GM10248 (cell line): ENCODE measurements around the gene NSD2.

Experiments
- CTCF ChIA-PET: fragments of 300-600 bp; sonication (Branson Sonifier 250); formaldehyde crosslinking; extraction: SDS; loops from one replicate; lab custom pipeline; 2021; ENCODE audit warnings: antibody characterized with exemption; lab: Yijun Ruan, JAX
- POLR2A ChIA-PET: fragments of 350-650 bp; sonication (Branson Sonifier 250); formaldehyde crosslinking; extraction: SDS; loops from one replicate; lab custom pipeline; 2020; ENCODE audit warnings: antibody characterized with exemption; lab: Yijun Ruan, JAX
- DNase-seq: peaks from one replicate; pipeline ENCODE4 v3.0.0; 2012; ENCODE audit errors: extremely low spot score
- TF ChIP-seq, protein P1 (sequence below): IDR thresholded peaks from 2 replicates; pipeline ENCODE4 v1.5.1; 2012; ENCODE audit warnings: mild to moderate bottlenecking, low read depth; ENCODE audit errors: extremely low read depth, missing control alignments, control extremely low read depth

NSD2 gene

DNA sequence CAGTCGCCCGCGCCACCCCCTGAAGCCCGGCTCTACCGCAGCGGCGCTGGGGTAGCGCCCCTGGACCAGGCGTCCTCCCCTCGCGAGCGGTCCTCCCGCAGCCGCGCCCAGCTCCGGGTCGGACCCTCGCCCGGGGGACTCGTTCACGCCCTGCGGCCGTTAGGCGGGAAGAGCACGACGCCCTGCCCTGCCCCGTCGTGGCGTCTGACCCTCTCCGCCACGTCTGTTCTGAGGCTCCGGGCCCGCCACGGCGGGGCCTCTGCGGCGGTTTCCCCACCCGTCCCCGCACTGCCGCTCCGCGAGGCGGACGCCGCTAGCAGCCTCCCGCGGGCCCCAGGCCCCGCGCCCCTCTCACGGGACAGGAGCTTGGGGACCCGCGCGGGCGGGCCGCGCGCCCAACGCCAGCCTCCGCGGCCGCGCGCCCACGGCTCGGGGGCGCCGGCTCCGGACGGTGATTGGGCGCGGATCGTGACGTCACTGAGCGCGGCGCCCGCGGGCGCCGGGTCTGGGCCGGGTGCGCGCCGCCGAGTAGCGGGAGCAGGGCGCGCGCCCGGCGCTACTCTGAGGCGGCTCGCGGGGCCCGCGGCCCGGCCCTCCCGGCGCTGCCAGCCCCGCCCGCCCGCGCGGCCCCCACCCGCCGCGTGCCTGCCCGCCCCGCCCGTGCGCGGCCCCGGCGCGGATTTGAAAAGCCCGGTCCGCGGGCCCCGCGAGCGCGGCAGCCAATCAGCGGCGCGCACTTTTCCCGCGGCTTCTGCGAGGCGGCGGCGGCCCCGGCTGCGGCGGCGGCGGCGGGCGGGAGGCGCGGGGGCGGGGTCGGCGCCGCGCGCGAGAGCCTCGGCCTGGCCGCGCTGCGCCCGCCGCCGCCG is at the start of gene NSD2:
Gene NSD2 (plus strand): TSS at position 816 of the 866 bp plus-strand sequence. CDS start 29,262 bp downstream, outside the sequence.
- DNase-seq: peak; percentile 96
- ChIA-PET POLR2A (no interaction called here), CTCF (interaction anchor here (2.0 kb wide), 1 partner anchor 29 kb away, joined by 8 read pairs; no protein-coding TSS in a partner anchor)
- TF ChIP-seq, protein P1, sequence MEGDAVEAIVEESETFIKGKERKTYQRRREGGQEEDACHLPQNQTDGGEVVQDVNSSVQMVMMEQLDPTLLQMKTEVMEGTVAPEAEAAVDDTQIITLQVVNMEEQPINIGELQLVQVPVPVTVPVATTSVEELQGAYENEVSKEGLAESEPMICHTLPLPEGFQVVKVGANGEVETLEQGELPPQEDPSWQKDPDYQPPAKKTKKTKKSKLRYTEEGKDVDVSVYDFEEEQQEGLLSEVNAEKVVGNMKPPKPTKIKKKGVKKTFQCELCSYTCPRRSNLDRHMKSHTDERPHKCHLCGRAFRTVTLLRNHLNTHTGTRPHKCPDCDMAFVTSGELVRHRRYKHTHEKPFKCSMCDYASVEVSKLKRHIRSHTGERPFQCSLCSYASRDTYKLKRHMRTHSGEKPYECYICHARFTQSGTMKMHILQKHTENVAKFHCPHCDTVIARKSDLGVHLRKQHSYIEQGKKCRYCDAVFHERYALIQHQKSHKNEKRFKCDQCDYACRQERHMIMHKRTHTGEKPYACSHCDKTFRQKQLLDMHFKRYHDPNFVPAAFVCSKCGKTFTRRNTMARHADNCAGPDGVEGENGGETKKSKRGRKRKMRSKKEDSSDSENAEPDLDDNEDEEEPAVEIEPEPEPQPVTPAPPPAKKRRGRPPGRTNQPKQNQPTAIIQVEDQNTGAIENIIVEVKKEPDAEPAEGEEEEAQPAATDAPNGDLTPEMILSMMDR: no peak

GRCh38 chr4:1821679-1822567 is 49.3 kb upstream of the NSD2 start:
- CTCF ChIA-PET: interaction anchor here (1.4 kb wide), 2 partner anchors 11 to 77 kb away, joined by 3 to 5 read pairs; no protein-coding TSS in a partner anchor
- TF ChIP-seq, protein P1: no peak
- POLR2A ChIA-PET: interaction anchor here (0.5 kb wide), 1 partner anchor 10 kb away, joined by 7 read pairs; no protein-coding TSS in a partner anchor
- DNase-seq: no peak

- ChIA-PET POLR2A (interaction anchor here (0.5 kb wide), 1 partner anchor 10 kb away, joined by 7 read pairs; no protein-coding TSS in a partner anchor), CTCF (interaction anchor here (1.4 kb wide), 2 partner anchors 12 to 76 kb away, joined by 3 to 5 read pairs; no protein-coding TSS in a partner anchor)
- TF ChIP-seq, protein P1: no peak
Measured at GRCh38 chr4:1822568-1823544, 48.3 kb upstream of the NSD2 start.

GRCh38 chr4:1823545-1823932 is 47.7 kb upstream of the NSD2 start:
- ChIA-PET CTCF (no interaction called here), POLR2A (no interaction called here)
- TF ChIP-seq, protein P1: no peak

More at GRCh38 chr4:1822568-1823544, 48.3 kb upstream of the NSD2 start:
- DNase-seq: no peak

DNA sequence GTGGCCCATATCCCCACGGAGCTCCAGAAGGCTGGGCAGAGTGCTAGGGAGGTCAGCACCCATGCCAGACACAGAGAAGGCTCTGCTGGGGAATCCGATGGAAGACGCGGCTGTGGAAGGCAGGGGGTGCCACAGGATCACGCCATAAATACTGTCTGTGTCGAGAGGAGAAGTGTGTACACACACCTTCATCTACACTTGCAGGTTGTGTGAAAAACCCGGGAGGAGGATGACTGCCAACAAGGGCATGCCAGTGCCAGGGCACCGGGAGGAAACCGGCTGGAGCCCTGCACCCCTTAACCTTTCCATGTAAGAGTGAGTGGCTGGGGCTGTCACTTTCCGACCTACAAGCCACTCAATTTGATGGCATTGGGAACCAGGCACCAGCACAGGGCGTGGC is 46.4 kb upstream of the NSD2 start:
- ChIA-PET CTCF (no interaction called here), POLR2A (no interaction called here)
- TF ChIP-seq, protein P1: no peak
- no peak for DNase-seq

More at GRCh38 chr4:1823545-1823932, 47.7 kb upstream of the NSD2 start:
- DNase-seq: no peak
